Medulla oblongata (tissue), 1 donor: Measurements from ENCODE around the gene PIGP.
"Not testable (repeated sequence)": the region's sequence is repeated elsewhere in the genome, so short reads cannot be mapped to it uniquely, and the experiment has no call there.

Source experiments
- DNase-seq: peaks from one replicate; pipeline ENCODE4 v3.0.0-alpha.2; 2015; ENCODE audit errors: extremely low spot score

PIGP gene

GRCh38 chr21:37072988-37073416, at the start of gene PIGP, which contains the start of gene TTC3:
Gene PIGP (minus strand): TSS chr21:37073071. CDS start chr21:37072515, 556 bp downstream.
Gene TTC3 (plus strand): TSS chr21:37073254. CDS start chr21:37087258, 14,004 bp downstream.
- peak; percentile 96 for DNase-seq

DNA sequence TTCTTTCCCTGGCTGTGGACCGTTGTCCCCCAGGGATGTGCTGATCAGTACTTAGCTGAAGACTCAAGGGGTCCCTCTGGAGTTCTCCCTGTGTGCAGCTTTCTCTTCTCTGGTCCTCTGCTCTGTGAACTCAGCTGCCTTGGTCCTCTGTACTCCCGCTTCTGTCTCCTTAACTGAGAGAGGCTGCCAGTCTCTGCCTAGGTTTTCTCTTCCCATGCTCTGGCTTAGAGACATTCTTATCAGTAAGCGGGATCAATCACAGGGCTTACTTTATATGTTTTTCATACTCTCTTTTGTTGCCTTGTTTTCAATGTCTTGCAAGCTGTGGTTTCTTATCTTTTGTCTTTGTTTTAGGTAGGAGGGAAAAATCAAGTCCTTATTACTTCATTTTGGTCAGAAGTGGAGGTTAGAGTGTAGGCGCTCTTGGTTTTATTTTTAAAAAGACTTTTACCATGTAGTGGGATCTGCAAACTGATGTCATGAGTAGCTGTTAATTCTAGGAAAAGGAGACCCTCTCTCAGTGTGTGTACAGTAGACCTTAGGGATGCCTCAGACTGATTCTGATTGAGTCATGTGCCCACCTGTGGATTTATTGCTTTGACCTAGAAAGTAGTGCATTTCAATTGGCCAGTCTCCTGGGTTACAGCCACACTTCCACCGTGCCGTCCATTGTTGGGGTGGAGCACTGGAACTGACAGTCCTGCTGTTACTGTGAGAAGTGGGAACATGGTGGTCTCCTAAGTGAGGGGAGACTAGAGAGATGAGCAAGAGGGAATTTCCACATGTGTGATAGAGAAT, 46.7 kb upstream of the PIGP start:
- DNase-seq = no peak

GRCh38 chr21:37118187-37118826, 45.4 kb upstream of the PIGP start:
- DNase-seq = no peak

- no peak for DNase-seq
Observed at GRCh38 chr21:37117204-37117603, 44.3 kb upstream of the PIGP start.

GRCh38 chr21:37116459-37116858, 43.6 kb upstream of the PIGP start:
- DNase-seq = not testable (repeated sequence)

DNA sequence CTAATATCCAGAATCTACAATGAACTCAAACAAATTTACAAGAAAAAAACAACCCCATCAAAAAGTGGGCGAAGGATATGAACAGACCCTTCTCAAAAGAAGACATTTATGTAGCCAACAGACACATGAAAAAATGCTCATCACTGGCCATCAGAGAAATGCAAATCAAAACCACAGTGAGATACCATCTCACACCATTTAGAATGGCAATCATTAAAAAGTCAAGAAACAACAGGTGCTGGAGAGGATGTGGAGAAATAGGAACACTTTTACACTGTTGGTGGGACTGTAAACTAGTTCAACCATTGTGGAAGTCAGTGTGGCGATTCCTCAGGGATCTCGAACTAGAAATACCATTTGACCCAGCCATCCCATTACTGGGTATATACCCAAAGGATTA, 41.4 kb upstream of the PIGP start:
- DNase-seq = not testable (repeated sequence)

DNA sequence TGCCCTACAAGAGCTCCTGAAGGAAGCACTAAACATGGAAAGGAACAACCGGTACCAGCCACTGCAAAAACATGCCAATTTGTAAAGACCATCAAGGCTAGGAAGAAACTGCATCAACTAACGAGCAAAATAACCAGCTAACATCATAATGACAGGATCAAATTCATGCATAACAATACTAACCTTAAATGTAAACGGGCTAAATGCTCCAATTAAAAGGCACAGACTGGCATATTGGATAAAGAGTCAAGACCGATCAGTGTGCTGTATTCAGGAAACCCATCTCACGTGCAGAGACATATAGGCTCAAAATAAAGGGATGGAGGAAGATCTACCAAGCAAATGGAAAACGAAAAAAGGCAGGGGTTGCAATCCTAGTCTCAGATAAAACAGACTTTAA, 38.2 kb upstream of the PIGP start:
- not testable (repeated sequence) for DNase-seq

GRCh38 chr21:37106998-37107397, 34.1 kb upstream of the PIGP start:
- no peak for DNase-seq

DNA sequence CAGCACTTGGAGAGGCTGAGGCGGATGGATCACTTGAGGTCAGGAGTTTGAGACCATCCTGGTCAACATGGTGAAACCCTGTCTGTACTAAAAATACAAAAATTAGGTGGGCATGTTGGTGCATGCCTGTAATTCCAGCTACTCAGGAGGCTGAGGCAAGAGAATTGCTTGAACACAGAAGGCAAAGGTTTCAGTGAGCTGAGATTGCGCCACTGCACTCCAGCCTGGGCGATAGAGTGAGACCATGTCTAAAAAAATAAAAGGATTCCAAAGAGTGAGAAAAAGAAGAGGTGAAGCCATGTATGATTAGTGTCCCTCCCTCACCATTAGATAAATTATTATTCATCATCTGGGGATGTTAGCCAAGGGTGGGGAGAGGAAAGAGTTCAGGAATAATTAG, 29.9 kb upstream of the PIGP start:
- DNase-seq = not testable (repeated sequence)

GRCh38 chr21:37101384-37101783, 28.5 kb upstream of the PIGP start:
- DNase-seq = no peak

- no peak for DNase-seq
Observed at GRCh38 chr21:37100316-37100715, 27.4 kb upstream of the PIGP start.

GRCh38 chr21:37098751-37099150, 25.9 kb upstream of the PIGP start:
- no peak for DNase-seq

DNA sequence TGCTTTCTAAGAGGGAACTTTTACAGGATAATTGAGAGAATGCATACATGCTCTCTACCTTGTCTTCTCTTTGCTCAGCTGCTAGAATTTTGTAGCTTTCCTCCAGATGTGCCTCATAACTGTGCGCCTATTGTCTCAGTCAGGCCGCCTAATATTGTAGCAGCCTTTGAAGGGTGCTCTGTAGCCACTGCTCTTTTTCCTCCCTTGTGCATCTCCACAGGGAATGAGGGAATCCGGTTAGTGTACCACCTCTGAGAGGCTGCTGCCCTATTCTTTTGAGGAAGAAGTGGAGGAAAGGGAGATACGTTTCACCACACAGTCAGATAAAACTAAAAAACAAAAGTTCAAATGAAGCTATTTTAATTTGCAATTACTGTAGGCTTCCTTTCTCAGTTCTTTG, 22.9 kb upstream of the PIGP start:
- DNase-seq = no peak

GRCh38 chr21:37093977-37094376, 21.1 kb upstream of the PIGP start:
- no peak for DNase-seq

GRCh38 chr21:37088186-37088735, 15.4 kb upstream of the PIGP start:
- DNase-seq = no peak

DNA sequence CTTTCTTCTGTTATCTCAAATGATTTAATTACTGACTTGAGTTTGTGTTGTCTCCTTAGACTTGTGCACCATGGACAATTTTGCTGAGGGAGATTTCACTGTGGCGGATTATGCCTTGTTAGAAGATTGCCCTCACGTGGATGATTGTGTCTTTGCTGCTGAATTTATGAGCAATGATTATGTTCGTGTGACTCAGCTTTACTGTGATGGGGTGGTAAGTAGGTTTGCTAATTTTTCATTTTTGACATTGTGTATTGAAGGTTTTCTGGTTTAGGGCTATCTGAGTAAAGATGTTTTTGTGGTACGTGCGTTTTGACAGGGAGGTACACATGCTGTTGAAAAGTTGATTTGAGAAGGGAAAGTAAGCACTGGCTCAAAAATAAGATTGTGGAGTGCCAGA, 14.3 kb upstream of the PIGP start:
- peak; percentile 48 for DNase-seq

- DNase-seq = no peak
Observed at GRCh38 chr21:37085726-37086125, 12.9 kb upstream of the PIGP start.

DNA sequence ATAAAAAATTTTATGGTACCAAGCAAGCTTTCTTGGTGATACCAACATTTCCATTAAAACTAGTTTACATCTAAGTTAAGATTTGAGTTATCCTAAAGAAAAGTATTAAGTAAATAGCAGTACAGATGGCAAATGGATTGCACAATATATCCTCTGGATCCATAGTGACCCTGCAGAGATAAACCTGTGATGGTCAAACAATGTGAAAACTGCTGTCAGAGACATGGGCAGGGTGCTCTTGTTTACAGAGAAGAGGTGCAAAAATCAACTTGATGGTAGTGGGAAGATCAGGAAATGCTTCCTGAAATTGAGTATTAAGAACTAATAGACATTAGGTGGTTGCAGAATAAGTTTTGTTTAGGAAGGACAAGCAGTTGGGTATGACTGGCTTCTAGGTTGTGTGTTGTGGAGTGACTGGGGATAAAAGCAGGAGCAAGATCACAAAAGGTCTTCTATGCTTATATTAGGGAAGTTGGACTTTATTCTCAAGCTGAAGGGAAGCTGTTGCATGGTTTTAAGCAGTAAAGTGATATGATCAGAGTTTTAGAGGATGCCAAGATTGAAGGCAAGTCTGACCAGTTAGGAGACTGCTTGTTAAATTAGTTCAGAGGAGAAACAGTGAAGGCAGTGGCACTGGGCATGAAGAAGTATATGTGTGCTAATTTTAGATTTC, 10.1 kb upstream of the PIGP start:
- no peak for DNase-seq

DNA sequence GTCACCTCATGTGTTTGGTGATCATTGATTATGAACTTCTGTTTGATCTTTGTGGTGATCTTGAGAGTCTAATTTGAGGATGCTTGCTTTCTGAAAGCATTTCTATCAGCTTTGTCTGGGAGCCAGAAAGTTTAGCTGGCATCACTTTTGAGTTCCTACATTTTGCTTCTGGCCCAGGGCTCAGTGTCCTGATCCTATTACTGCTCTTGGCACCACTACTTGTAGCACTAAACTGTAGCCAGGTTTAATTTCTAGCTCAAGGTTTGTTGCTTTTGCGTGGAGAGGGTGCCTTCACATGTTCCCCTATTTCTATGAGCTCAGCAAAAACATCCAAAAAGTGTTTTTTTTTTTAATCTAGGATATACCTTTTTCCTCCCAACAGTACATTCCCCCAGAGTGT, 9.5 kb upstream of the PIGP start:
- DNase-seq = no peak

DNA sequence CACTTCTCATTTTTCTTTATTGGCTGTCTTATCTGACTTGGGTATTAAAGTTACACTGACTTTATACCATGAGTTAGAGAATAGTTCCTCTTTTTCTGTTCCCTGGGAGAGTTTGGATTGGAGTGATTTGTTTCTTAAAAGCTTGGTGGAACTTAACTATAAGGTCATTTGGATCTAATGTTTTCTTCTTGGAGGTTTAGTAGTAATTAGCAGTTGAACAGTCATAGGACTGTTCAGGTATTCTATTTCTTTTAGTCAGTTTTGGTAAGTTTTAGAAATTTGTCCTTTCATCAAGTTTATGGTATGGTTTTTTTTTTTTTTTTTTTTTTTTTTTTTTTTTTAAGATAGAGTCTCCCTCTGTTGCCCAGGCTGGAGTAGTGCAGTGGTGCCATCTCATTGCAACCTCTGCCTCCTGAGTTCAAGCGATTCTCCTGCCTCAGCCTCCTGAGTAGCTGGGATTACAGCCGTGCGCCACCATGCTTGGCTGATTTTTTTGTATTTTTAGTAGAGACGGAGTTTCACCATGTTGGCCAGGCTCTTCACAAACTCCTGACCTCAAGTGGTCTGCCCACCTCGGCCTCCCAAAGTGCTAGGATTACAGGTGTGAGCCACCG, 6.4 kb upstream of the PIGP start:
- DNase-seq = no peak

DNA sequence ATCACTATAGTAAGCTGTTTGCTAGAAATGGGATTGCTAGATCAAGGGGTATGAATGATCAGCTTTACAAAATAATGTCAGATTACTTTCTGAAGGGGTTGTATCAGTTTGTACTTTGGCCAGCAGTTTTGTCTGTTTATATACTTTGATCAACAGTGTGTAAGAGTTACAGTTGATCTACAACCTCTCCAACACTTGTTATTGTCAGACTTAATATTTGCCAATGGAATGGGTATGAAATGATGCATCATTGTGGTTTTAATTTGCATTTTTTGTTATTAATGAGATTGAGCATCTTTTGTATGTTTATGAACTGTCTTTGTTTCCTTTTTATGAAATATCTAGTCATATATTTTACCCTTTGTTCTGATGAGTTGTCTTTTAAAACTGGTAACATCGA, 4.5 kb upstream of the PIGP start:
- no peak for DNase-seq
